PC-9 (cell line): ENCODE results near the gene MACROH2A2. TPM values are rescaled to one million over a fixed set of nuclear protein-coding genes. Genes with fewer than 3 reads are reported as not detected.

Source experiments
- BruUV-seq: library from RNA; stranded (reverse); fragments of 400-500 nt; replicated peaks from 2 replicates; lab custom pipeline; 2021; lab: Mats Ljungman, UMichigan
- CTCF ChIA-PET: fragments of 300-600 bp; sonication (Branson Sonifier 250); formaldehyde crosslinking; loops from one replicate; lab custom pipeline; 2022; ENCODE audit warnings: antibody characterized with exemption; lab: Charles Lee
- POLR2A ChIA-PET: fragments of 300-600 bp; sonication (Branson Sonifier 250); formaldehyde crosslinking; loops from one replicate; lab custom pipeline; 2022; ENCODE audit warnings: antibody characterized with exemption; ENCODE audit not compliant: unreplicated experiment; lab: Charles Lee
- DNase-seq, 2 experiments: peaks; one replicate each; pipeline versions ENCODE4 v3.0.0 to v3.0.0-alpha.2; 2015 to 2022; ENCODE audit warnings: mixed read lengths in 1 of 2
- H2AFZ ChIP-seq: fragments of 200-600 bp; sonication (generic); 2 replicates; pipeline ENCODE4 v1.8.1; 2017; ENCODE audit warnings: antibody characterized with exemption
- H3F3A ChIP-seq: fragments of 200-600 bp; sonication (generic); 2 replicates; pipeline ENCODE4 v1.8.1; 2017; ENCODE audit warnings: antibody characterized with exemption, mild to moderate bottlenecking, low read depth; ENCODE audit not compliant: insufficient read depth
- H3K27ac ChIP-seq: fragments of 200-600 bp; sonication (generic); 2 replicates; pipeline ENCODE4 v1.6.1; 2016; ENCODE audit warnings: mixed run types
- H3K27me3 ChIP-seq: fragments of 200-600 bp; sonication (generic); 2 replicates; pipeline ENCODE4 v1.6.1; 2016; ENCODE audit warnings: low read depth, mixed run types; ENCODE audit not compliant: insufficient read depth
- H3K36me3 ChIP-seq: fragments of 200-600 bp; sonication (generic); 2 replicates; pipeline ENCODE4 v1.6.1; 2016; ENCODE audit warnings: low read depth, mixed run types
- H3K4me1 ChIP-seq: fragments of 200-600 bp; sonication (generic); replicated peaks from 2 replicates; pipeline ENCODE4 v1.6.1; 2016; ENCODE audit warnings: mixed run types; ENCODE audit not compliant: insufficient read depth
- H3K4me2 ChIP-seq: fragments of 200-600 bp; sonication (generic); 2 replicates; pipeline ENCODE4 v1.6.1; 2017; ENCODE audit warnings: mixed run types
- H3K4me3 ChIP-seq: fragments of 200-600 bp; sonication (generic); 2 replicates; pipeline ENCODE4 v1.6.1; 2016; ENCODE audit warnings: mixed run types
- H3K79me2 ChIP-seq: fragments of 200-600 bp; sonication (generic); 2 replicates; pipeline ENCODE4 v1.6.1; 2017; ENCODE audit warnings: low read depth, mixed run types
- H3K9me2 ChIP-seq: fragments of 200-600 bp; sonication (generic); 2 replicates; pipeline ENCODE4 v1.8.1; 2017; ENCODE audit warnings: mild to moderate bottlenecking; ENCODE audit not compliant: insufficient read depth
- H3K9me3 ChIP-seq: fragments of 200-600 bp; sonication (generic); 2 replicates; pipeline ENCODE4 v1.8.1; 2016; ENCODE audit warnings: low read depth; ENCODE audit not compliant: insufficient read depth
- H4K20me1 ChIP-seq: fragments of 200-600 bp; sonication (generic); 2 replicates; pipeline ENCODE4 v1.8.1; 2017; ENCODE audit not compliant: insufficient read depth
- CTCF ChIP-seq: fragments of 200-600 bp; sonication (generic); conservative IDR thresholded peaks from 2 replicates; pipeline ENCODE4 v1.6.1; 2017; ENCODE audit warnings: mixed run types, antibody characterized with exemption, mild to moderate bottlenecking, moderate library complexity
- EZH2 ChIP-seq: fragments of 200-600 bp; sonication (generic); IDR thresholded peaks from 2 replicates; pipeline ENCODE4 v1.8.0; 2017; ENCODE audit warnings: antibody characterized with exemption, low read depth
- intact Hi-C: fragments of 100-400 bp; cut with micrococcal nuclease; formaldehyde crosslinking; loops from one replicate; pipeline ENCODE4 v1.10.0; 2022; ENCODE audit not compliant: unreplicated experiment
- total RNA-seq: library from RNA; stranded (reverse); gene quantifications from 2 replicates; pipeline ENCODE4 v1.2.3, GENCODE V29; 2021

The MACROH2A2 gene
- total RNA-seq, 1 experiment from 2014 or later: not detected

GRCh38 chr10:70123817-70124216 is 71.2 kb downstream of the MACROH2A2 start:
- no peak for DNase-seq
- BruUV-seq: no TSS peak
- ChIA-PET CTCF (no interaction called here), POLR2A (no interaction called here)
- TF ChIP-seq EZH2 (no peak), CTCF (no peak)
- intact Hi-C loops: no loop called here
- H3K9me2 ChIP-seq: no peaks in the 10 kb centered on the region
- H2AFZ ChIP-seq: no peak overlapping the region
- no peaks in the 10 kb centered on the region; the same call in 1 of the 2 replicates for H4K20me1 ChIP-seq
- no peaks in the 10 kb centered on the region for H3K4me1 ChIP-seq
- H3F3A ChIP-seq: no peaks in the 10 kb centered on the region
- no peak overlapping the region for H3K4me3 ChIP-seq
- H3K27ac ChIP-seq: no peak overlapping the region
- H3K36me3 ChIP-seq: peaks cover 15% of the 10 kb centered on the region; the same call in 1 of the 2 replicates
- H3K4me2 ChIP-seq: no peak overlapping the region
- H3K27me3 ChIP-seq: no peaks in the 10 kb centered on the region
- no peaks in the 10 kb centered on the region for H3K9me3 ChIP-seq
- peaks cover 29% of the 10 kb centered on the region for H3K79me2 ChIP-seq

GRCh38 chr10:70124415-70124814 is 71.8 kb downstream of the MACROH2A2 start:
- ChIA-PET POLR2A (no interaction called here), CTCF (no interaction called here)
- Histone ChIP-seq H4K20me1 (no peaks in the 10 kb centered on the region; the same call in 1 of the 2 replicates), H3K27me3 (no peaks in the 10 kb centered on the region), H3F3A (no peaks in the 10 kb centered on the region), H3K27ac (no peak overlapping the region), H3K4me1 (no peaks in the 10 kb centered on the region), H3K79me2 (peaks cover 31% of the 10 kb centered on the region), H3K9me2 (no peaks in the 10 kb centered on the region), H2AFZ (no peak overlapping the region), H3K4me2 (no peak overlapping the region), H3K4me3 (no peak overlapping the region), H3K36me3 (peaks cover 11% of the 10 kb centered on the region; the same call in 1 of the 2 replicates), H3K9me3 (no peaks in the 10 kb centered on the region)
- BruUV-seq: no TSS peak
- TF ChIP-seq CTCF (no peak), EZH2 (no peak)
- DNase-seq: no peak
- intact Hi-C loops: no loop called here

- no TSS peak for BruUV-seq
- Histone ChIP-seq H3K36me3 (peaks cover 11% of the 10 kb centered on the region; the same call in 1 of the 2 replicates), H3K4me3 (no peak overlapping the region), H3K9me2 (no peaks in the 10 kb centered on the region), H3K9me3 (no peaks in the 10 kb centered on the region), H4K20me1 (no peaks in the 10 kb centered on the region; the same call in 1 of the 2 replicates), H2AFZ (no peak overlapping the region), H3K27ac (0 out of 2 replicates have a peak overlapping the region, but pooled peaks have one; percentile 10), H3K27me3 (no peaks in the 10 kb centered on the region), H3K79me2 (peaks cover 36% of the 10 kb centered on the region), H3F3A (peaks cover 5% of the 10 kb centered on the region), H3K4me2 (no peak overlapping the region), H3K4me1 (peaks cover 5% of the 10 kb centered on the region; the same call in 1 of the 2 replicates)
- intact Hi-C loops: no loop called here
- ChIA-PET POLR2A (no interaction called here), CTCF (no interaction called here)
- TF ChIP-seq EZH2: no peak
- no peak for TF ChIP-seq CTCF
- DNase-seq: no peak
Observed at GRCh38 chr10:70124918-70125317, 72.3 kb downstream of the MACROH2A2 start.
